BJ (cell line): ENCODE data around the gene PRMT1. TPM values are rescaled to one million over a fixed set of nuclear protein-coding genes. Genes with fewer than 3 reads are reported as not detected.

ENCODE experiments used
- CTCF ChIA-PET: fragments of 350-600 bp; formaldehyde crosslinking; extraction: SDS; loops from one replicate; lab custom pipeline; 2021; ENCODE audit warnings: antibody characterized with exemption, inconsistent platforms; lab: Yijun Ruan, JAX
- POLR2A ChIA-PET: fragments of 300-600 bp; sonication (Branson Sonifier 250); formaldehyde crosslinking; extraction: SDS; loops from one replicate; lab custom pipeline; 2021; ENCODE audit warnings: antibody characterized with exemption; lab: Charles Lee
- DNase-seq: peaks from one replicate; pipeline ENCODE4 v3.0.0-alpha.2; 2011; ENCODE audit warnings: low read depth
- H3K27me3 ChIP-seq: 2 replicates; pipeline ENCODE4 v1.6.0; 2011; ENCODE audit warnings: low read length; ENCODE audit not compliant: control insufficient read depth, insufficient read depth
- H3K36me3 ChIP-seq: 2 replicates; pipeline ENCODE4 v1.5.1; 2011; ENCODE audit warnings: low read length; ENCODE audit not compliant: control insufficient read depth, insufficient read depth
- H3K4me3 ChIP-seq: 2 replicates; pipeline ENCODE4 v1.5.1; 2011; ENCODE audit warnings: low read depth, mild to moderate bottlenecking, control low read depth, low read length
- polyA plus RNA-seq: library from polyadenylated mRNA; depleted of rRNA; stranded (reverse); fragments of >200 nt; gene quantifications from 2 replicates; pipeline ENCODE4 v1.2.3, GENCODE V29; 2011
- TF ChIP-seq, protein P1 (sequence below): IDR thresholded peaks from 2 replicates; pipeline ENCODE4 v1.5.1; 2011; ENCODE audit warnings: low read depth, mild to moderate bottlenecking, control low read depth, inconsistent platforms, low read length, moderate library complexity; ENCODE audit not compliant: insufficient read depth

Gene PRMT1
- polyA plus RNA-seq, 1 experiment: 372 TPM

DNA sequence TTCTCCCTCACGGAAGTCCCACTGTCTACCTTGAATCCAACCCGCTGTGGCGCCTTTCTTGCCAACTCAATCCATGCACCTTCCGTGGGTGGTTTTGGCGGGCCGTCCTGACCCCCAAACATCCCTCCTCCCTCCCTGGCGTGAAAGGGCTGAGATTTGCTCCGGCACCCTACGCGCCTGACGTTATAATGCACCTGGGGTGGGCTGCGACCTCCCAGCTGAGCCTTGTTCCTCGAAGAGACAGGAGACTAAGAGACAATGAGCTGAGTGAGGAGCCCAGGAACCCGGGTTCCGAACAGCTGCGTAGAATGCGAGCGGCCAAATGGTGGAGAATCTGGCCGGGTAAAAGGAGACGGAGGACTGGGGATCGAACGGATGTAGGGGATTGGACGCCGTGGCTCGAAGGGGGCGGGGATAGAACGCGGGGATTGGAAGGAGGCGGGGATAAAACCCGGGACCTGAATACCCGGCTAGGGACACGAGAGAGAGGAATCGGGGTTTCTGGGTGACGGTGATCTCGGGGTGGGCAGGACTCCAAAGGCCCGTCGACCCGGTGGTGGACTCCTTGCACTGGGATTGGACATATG is 13.7 kb downstream of the PRMT1 start, which contains the start of gene CPT1C:
CPT1C (plus strand) TSS at position 461 of the 587 bp plus-strand sequence. CDS start 1,137 bp downstream, outside the sequence.
- no peak for DNase-seq
- no peaks in the 10 kb centered on the region for H3K27me3 ChIP-seq
- TF ChIP-seq, protein P1, sequence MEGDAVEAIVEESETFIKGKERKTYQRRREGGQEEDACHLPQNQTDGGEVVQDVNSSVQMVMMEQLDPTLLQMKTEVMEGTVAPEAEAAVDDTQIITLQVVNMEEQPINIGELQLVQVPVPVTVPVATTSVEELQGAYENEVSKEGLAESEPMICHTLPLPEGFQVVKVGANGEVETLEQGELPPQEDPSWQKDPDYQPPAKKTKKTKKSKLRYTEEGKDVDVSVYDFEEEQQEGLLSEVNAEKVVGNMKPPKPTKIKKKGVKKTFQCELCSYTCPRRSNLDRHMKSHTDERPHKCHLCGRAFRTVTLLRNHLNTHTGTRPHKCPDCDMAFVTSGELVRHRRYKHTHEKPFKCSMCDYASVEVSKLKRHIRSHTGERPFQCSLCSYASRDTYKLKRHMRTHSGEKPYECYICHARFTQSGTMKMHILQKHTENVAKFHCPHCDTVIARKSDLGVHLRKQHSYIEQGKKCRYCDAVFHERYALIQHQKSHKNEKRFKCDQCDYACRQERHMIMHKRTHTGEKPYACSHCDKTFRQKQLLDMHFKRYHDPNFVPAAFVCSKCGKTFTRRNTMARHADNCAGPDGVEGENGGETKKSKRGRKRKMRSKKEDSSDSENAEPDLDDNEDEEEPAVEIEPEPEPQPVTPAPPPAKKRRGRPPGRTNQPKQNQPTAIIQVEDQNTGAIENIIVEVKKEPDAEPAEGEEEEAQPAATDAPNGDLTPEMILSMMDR: no peak
- H3K4me3 ChIP-seq: peak within 1 kb of the TSS; percentile 56
- ChIA-PET CTCF (interaction anchor here (0.8 to 3.9 kb wide), 9 partner anchors 11 to 123 kb away, joined by 3 to 41 read pairs (median 4); partner anchors contain the start of genes FUZ and TSKS), POLR2A (no interaction called here)
- H3K36me3 ChIP-seq: peaks cover 11% of the 10 kb centered on the region

DNA sequence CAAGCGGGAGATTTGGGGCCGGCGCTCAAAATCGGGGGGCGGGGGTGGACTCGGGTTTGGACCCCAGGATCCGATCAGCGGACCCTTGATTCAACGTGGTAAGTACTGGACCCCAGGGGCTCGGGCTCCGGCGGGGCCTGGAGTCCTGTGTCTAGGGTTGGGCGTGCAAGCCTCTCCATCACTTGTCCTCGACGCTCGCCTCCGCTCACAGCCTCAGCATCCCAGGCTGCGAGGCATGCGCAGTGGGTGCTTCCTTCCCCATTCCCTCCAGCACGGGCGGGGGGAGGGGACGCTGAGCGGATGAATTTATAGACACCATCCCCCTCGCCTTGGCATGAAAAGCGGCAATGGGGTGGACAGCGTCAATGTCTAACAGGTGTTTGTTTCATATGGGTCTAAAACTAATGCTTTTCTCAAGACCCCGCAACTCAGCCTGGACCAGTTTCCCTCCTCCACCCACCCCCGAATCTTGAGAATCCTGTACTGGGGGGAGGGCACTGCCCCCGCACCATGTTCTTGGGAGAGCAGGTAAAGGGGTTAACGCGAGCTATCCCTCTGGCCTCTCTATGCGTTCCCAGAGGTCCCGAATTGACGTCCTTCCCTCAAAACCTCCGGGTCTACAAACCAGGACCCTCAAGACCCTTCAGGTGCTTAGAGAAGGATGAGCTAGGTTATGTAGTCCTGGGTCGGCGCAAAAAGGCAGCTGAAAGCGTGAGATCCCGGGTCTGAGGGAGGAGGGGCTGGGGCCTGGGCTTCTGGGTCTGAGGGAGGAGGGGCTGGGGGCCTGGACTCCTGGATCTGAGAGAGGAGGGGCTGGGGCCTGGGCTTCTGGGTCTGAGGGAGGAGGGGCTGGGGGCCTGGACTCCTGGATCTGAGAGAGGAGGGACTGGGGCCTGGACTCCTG is 14.4 kb downstream of the PRMT1 start:
- ChIA-PET POLR2A (no interaction called here), CTCF (interaction anchor here (0.6 to 3.9 kb wide), 3 partner anchors 12 to 152 kb away, joined by 3 to 41 read pairs (median 4); no protein-coding TSS in a partner anchor)

DNA sequence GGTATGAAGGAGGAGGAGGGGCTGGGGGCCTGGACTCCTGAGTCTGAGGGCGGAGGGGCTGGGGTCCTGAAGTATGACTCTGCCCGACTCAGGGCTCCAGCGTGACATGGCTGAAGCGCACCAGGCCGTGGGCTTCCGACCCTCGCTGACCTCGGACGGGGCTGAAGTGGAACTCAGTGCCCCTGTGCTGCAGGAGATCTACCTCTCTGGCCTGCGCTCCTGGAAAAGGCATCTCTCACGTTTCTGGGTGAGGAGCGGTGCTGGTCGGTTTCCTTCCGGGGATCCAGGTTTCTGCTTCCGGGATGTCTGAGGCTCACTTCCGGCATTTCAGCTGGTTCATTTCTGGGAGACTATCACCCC is 15.1 kb downstream of the PRMT1 start:
- peak overlapping the region; percentile 56 for H3K4me3 ChIP-seq
- POLR2A ChIA-PET: no interaction called here
- CTCF ChIA-PET: interaction anchor here (0.6 kb wide), 1 partner anchor 153 kb away, joined by 3 read pairs; no protein-coding TSS in a partner anchor
- DNase-seq: no peak
- no peaks in the 10 kb centered on the region for H3K27me3 ChIP-seq
- TF ChIP-seq, protein P1: no peak
- H3K36me3 ChIP-seq: peaks cover 6% of the 10 kb centered on the region

More for the DNA sequence above, 14.4 kb downstream of the PRMT1 start:
- Histone ChIP-seq H3K36me3 (peaks cover 5% of the 10 kb centered on the region), H3K4me3 (peak overlapping the region; percentile 56), H3K27me3 (no peaks in the 10 kb centered on the region)
- DNase-seq: no peak
- TF ChIP-seq, protein P1: no peak

DNA sequence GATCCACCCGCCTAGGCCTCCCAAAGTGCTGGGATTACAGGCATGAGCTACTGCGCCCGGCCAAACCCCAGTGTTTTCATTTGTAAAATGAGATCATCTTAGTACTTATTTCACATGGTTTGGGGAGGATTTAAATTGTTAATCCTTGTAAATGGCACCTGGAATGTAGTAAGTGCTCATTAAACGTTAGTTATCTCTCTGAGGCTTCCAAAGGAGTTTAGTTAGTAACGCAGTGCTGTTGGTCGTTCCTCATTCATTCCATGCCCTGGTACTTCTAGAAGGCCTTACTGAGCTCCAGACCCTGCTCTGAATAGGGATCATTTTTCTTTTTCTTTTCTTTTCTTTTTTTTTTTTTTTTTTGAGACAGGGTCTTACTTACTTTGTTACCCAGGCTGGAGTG is 19.0 kb downstream of the PRMT1 start:
- H3K4me3 ChIP-seq: no peak overlapping the region
- CTCF ChIA-PET: interaction anchor here (1.4 kb wide), 1 partner anchor 22 kb away, joined by 4 read pairs; no protein-coding TSS in a partner anchor
- no peak for DNase-seq
- POLR2A ChIA-PET: no interaction called here
- H3K27me3 ChIP-seq: no peaks in the 10 kb centered on the region
- H3K36me3 ChIP-seq: peaks cover 4% of the 10 kb centered on the region
- TF ChIP-seq, protein P1: no peak

DNA sequence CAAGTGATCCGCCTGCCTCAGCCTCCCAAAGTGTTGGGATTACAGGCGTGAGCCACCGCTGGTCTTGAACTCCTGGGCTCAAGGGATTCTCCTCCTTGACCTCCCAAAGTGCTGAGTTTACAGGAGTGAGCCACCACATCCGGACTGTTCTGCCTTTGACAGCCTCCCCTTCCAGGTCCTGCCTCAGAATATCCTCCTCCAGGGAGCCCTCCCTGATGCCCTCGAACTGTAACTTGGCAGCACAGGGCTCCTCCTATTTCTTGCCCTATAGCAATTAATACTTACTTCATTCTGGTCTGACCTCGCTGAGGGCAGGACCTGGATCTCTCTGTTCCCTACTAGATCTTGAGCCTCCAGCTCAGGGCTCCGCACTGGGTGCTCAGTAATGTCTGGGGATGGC is 19.8 kb downstream of the PRMT1 start:
- Histone ChIP-seq H3K27me3 (no peaks in the 10 kb centered on the region), H3K4me3 (no peak overlapping the region), H3K36me3 (peaks cover 6% of the 10 kb centered on the region)
- TF ChIP-seq, protein P1: no peak
- ChIA-PET POLR2A (no interaction called here), CTCF (interaction anchor here (1.4 kb wide), 1 partner anchor 21 kb away, joined by 4 read pairs; no protein-coding TSS in a partner anchor)
- DNase-seq: no peak
